Measurements from ENCODE around the gene RIMS4. TPM values are rescaled to one million over a fixed set of nuclear protein-coding genes. Genes with fewer than 3 reads are reported as not detected.

RIMS4 gene
- total and polyA plus RNA-seq, 2 of the 8 experiments (the other 6 are each of a cell fraction or from before 2014, with no cell fraction given) = 13.3 to 44.2 TPM

GRCh38 chr20:44819936-44820335, 9.6 kb upstream of the RIMS4 start:
- ChIA-PET POLR2A (ENCODE audit: partially characterized antibody) (no interaction called here), CTCF (ENCODE audit: partially characterized antibody) (interaction anchor here (0.8 to 2.2 kb wide), 4 partner anchors 19 to 135 kb away, joined by 3 to 10 read pairs (median 4); no protein-coding TSS in a partner anchor)
- Histone ChIP-seq H3K4ac (replicated peaks; ENCODE audit: insufficient read length, low read depth, low read length) (no peak overlapping the region), H3K23ac (ENCODE audit: insufficient read length) (no peak overlapping the region), H3K23me2 (ENCODE audit: low read depth, low read length) (no peaks in the 10 kb centered on the region), H2AK5ac (ENCODE audit: low read depth, low read length) (no peak overlapping the region), H4K5ac (ENCODE audit: insufficient read length, low read depth, low read length) (no peak overlapping the region), H3K4me1 (replicated peaks in 1 of 4; ENCODE audit: control insufficient read depth in 3 of 4, insufficient read depth in 4 of 4, low read length in 3 of 4) (peaks cover 0 to 4% (median 1%) of the 10 kb centered on the region in 4 experiments; a peak in 1 of 7 replicates), H2BK5ac (ENCODE audit: low read depth, low read length) (no peak overlapping the region), H2BK120ac (replicated peaks; ENCODE audit: low read depth, low read length) (no peak overlapping the region), H3K27ac (ENCODE audit: low read depth, low read length) (no peak overlapping the region), H4K91ac (replicated peaks; ENCODE audit: insufficient read length, low read length) (no peak overlapping the region), H3K79me1 (ENCODE audit: low read depth, low read length) (no peaks in the 10 kb centered on the region), H2BK15ac (ENCODE audit: low read length) (no peak overlapping the region), H3K79me2 (ENCODE audit: control insufficient read depth in 1 of 2, insufficient read depth in 2 of 2, low read length in 2 of 2) (no peaks in the 10 kb centered on the region), H3K56ac (replicated peaks; ENCODE audit: insufficient read length, low read depth, low read length) (no peak overlapping the region), H3K9me3 (ENCODE audit: insufficient read depth in 2 of 2, low read depth in 1 of 2, low read length in 1 of 2) (no peaks in the 10 kb centered on the region), H3K27me3 (replicated peaks in 1 of 4; ENCODE audit: control insufficient read depth in 3 of 4, extremely low read depth in 1 of 4, insufficient read depth in 3 of 4, low read length in 3 of 4) (no peaks in the 10 kb centered on the region), H2AFZ (ENCODE audit: low read length) (no peak overlapping the region), H3K18ac (ENCODE audit: extremely low read depth, low read length) (no peak overlapping the region), H3K9ac (replicated peaks in 1 of 4; ENCODE audit: extremely low read depth in 1 of 4, low read depth in 3 of 4, low read length in 3 of 4) (no peak overlapping the region), H3K4me3 (ENCODE audit: extremely low read depth in 1 of 4, insufficient read depth in 2 of 4, low read depth in 3 of 4, low read length in 4 of 4) (no peak overlapping the region), H4K20me1 (replicated peaks in 1 of 2; ENCODE audit: control insufficient read depth in 1 of 2, insufficient read depth in 2 of 2, low read length in 2 of 2) (no peaks in the 10 kb centered on the region), H3K14ac (ENCODE audit: insufficient read length) (no peak overlapping the region), H3K4me2 (ENCODE audit: insufficient read depth in 1 of 2, low read depth in 2 of 2, low read length in 2 of 2) (no peak overlapping the region), H2BK12ac (ENCODE audit: low read depth, low read length) (no peak overlapping the region), H4K8ac (ENCODE audit: extremely low read depth, insufficient read depth, low read length) (no peak overlapping the region), H3K36me3 (ENCODE audit: control insufficient read depth in 2 of 4, insufficient read depth in 4 of 4, low read length in 3 of 4) (no peaks in the 10 kb centered on the region), H2BK20ac (ENCODE audit: low read length) (no peak overlapping the region)
- 88% methylated on average over 4 of the region's 4 CpGs; no CpG with 5 or more reads in 1 of the 2 experiments for WGBS, 2 experiments (ENCODE audit: extremely low coverage in 1 of 2, insufficient coverage in 1 of 2, insufficient read length in 1 of 2, insufficient replicate concordance in 2 of 2, low coverage in 1 of 2, low lambda C conversion rate in 2 of 2, missing lambda C conversion rate in 1 of 2)
- no peak for FAIRE-seq
- DNase-seq (ENCODE audit: low read depth in 1 of 2, low spot score in 2 of 2) = no peak
- TF ChIP-seq SRF (IDR thresholded peaks at IDR 0.05; ENCODE audit: low read depth, low read length) = no peak
- no peak for TF ChIP-seq MAFK (IDR thresholded peaks at IDR 0.05; ENCODE audit: low read depth, low read length)
- TF ChIP-seq BCL11A (IDR thresholded peaks at IDR 0.05; ENCODE audit: low read depth in 2 of 2, low read length in 2 of 2) = no peak
- no peak for TF ChIP-seq HDAC6 (IDR thresholded peaks at IDR 0.05; ENCODE audit: low read depth, low read length)
- TF ChIP-seq SAP30 (IDR thresholded peaks at IDR 0.05; ENCODE audit: insufficient read depth, insufficient replicate concordance, low read length) = no peak
- TF ChIP-seq SP4 (IDR thresholded peaks at IDR 0.05; ENCODE audit: low read length) = no peak
- TF ChIP-seq RNF2 (IDR thresholded peaks at IDR 0.05; ENCODE audit: borderline replicate concordance, low read depth, low read length, missing control alignments, poor library complexity, severe bottlenecking) = no peak
- TF ChIP-seq GABPA (IDR thresholded peaks at IDR 0.05; ENCODE audit: borderline replicate concordance, insufficient read depth, low read length) = no peak
- TF ChIP-seq KDM1A (IDR thresholded peaks at IDR 0.05; ENCODE audit: borderline replicate concordance, low read length) = no peak

Data from H1 (cell line).